Globus pallidus (tissue), 1 donor: ENCODE measurements around the gene SLC26A1.

Experiments
- DNase-seq: peaks from one replicate; pipeline ENCODE4 v3.0.0-alpha.2; 2015; ENCODE audit warnings: low spot score

Gene SLC26A1

GRCh38 chr4:998096-998691 lies 5.0 kb upstream of the SLC26A1 start:
- DNase-seq: no peak

- peak; percentile 48 for DNase-seq
Observed at GRCh38 chr4:997375-998071, 4.3 kb upstream of the SLC26A1 start.

- no peak for DNase-seq
Observed at GRCh38 chr4:996997-997374, 3.8 kb upstream of the SLC26A1 start.

GRCh38 chr4:996030-996996 lies 3.1 kb upstream of the SLC26A1 start:
- no peak for DNase-seq

GRCh38 chr4:995311-996026 lies 2.3 kb upstream of the SLC26A1 start:
- no peak for DNase-seq

- DNase-seq: no peak
Observed at GRCh38 chr4:992297-993110, 700 bp downstream of the SLC26A1 start.

- no peak for DNase-seq
Observed at GRCh38 chr4:991451-992296, 1.5 kb downstream of the SLC26A1 start.

- no peak for DNase-seq
Observed at GRCh38 chr4:990746-991367, 2.3 kb downstream of the SLC26A1 start.

GRCh38 chr4:989722-990471 lies 3.3 kb downstream of the SLC26A1 start:
- no peak for DNase-seq

GRCh38 chr4:988726-989721 lies 4.2 kb downstream of the SLC26A1 start:
- DNase-seq: no peak

GRCh38 chr4:987624-988513 lies 5.3 kb downstream of the SLC26A1 start:
- DNase-seq: no peak

- peak; percentile 76 for DNase-seq
Observed at GRCh38 chr4:986879-987623, 6.2 kb downstream of the SLC26A1 start, which contains the start of gene IDUA. Gene IDUA, plus strand, starts transcription at chr4:987044. Its CDS starts 41 bp downstream, at chr4:987085.

- DNase-seq: no peak
Observed at GRCh38 chr4:986428-986878, 6.8 kb downstream of the SLC26A1 start.

GRCh38 chr4:985123-985830 lies 7.9 kb downstream of the SLC26A1 start:
- no peak for DNase-seq
